Testis (tissue), 2 donors: ENCODE results near the gene F12.

Source experiments
- POLR2A ChIP-seq: fragments of 450-650 bp; IDR thresholded peaks from one replicate; pipeline ENCODE4 v1.6.1; 2017; ENCODE audit warnings: antibody characterized with exemption, mild to moderate bottlenecking, moderate library complexity
- TF ChIP-seq, protein P1 (sequence below), 3 experiments: fragments of 450-650 bp in 2 of 3; fragments of 200-600 bp in 1 of 3; sonication (generic) in 1 of 3; IDR thresholded peaks; one replicate each; pipeline ENCODE4 v1.5.1; 2016 to 2019; ENCODE audit warnings: antibody characterized with exemption in 3 of 3, mild to moderate bottlenecking in 2 of 3, moderate library complexity in 1 of 3

DNA sequence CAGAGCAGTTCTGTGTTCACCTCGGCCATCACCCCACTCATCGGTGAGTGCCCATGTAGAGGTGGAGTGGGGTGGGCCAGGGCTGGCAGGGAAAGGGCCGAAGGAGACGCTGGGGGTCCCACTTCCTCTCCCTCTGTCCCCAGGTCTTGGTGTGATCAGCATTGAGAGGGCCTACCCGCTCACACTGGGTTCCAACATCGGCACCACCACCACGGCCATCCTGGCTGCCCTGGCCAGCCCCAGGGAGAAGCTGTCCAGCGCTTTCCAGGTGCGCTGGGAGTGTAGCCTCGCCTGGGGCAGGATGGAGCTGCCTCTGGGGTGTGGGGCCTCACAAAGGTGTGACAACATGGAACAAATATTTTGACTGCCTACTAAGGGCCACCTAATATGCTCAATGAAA lies 12.6 kb downstream of the F12 start:
- TF ChIP-seq, protein P1, sequence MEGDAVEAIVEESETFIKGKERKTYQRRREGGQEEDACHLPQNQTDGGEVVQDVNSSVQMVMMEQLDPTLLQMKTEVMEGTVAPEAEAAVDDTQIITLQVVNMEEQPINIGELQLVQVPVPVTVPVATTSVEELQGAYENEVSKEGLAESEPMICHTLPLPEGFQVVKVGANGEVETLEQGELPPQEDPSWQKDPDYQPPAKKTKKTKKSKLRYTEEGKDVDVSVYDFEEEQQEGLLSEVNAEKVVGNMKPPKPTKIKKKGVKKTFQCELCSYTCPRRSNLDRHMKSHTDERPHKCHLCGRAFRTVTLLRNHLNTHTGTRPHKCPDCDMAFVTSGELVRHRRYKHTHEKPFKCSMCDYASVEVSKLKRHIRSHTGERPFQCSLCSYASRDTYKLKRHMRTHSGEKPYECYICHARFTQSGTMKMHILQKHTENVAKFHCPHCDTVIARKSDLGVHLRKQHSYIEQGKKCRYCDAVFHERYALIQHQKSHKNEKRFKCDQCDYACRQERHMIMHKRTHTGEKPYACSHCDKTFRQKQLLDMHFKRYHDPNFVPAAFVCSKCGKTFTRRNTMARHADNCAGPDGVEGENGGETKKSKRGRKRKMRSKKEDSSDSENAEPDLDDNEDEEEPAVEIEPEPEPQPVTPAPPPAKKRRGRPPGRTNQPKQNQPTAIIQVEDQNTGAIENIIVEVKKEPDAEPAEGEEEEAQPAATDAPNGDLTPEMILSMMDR (IDR thresholded peaks at IDR 0.05), result no peak
- TF ChIP-seq POLR2A, result no peak
